Measurements from ENCODE around the gene LRRC2.
"Not testable (repeated sequence)": the region's sequence is repeated elsewhere in the genome, so short reads cannot be mapped to it uniquely, and the experiment has no call there.

Gene LRRC2

DNA sequence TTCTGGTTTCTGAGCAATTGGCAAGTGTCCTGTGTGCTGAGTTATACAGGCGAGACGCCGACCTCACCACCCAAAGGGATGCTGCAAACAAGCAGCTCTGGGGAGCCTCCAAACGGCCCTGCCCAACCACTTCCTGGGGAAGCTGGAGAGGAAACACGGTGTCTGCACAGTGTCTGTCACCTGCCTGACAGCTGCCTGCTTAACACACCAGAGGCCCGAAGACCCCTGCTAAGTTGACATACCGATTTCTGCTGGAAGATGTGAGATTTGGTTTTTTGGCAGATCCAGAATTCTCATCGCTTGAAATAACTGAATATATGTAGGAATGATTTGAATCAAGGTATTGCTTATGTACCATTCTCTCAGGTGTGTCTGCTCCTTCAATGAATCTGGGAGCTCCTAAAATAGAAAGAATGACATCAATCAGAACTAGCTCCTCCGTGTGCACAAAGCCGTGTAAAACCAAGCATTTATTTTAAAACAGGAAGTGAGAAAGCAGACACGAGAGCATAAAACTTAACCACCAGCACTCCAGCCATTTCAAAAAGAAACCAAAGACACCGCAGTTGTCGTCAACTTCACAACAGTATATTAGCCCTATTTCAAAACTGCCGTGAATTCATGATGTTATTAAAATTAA, 27.2 kb downstream of the LRRC2 start:
- peak overlapping the region in 1 of 7 experiments; percentile 15 for H3K4me3 ChIP-seq
- peak overlapping the region in 10 of 21 experiments; percentile 16 to 94 (median 72) for H3K27ac ChIP-seq

DNA sequence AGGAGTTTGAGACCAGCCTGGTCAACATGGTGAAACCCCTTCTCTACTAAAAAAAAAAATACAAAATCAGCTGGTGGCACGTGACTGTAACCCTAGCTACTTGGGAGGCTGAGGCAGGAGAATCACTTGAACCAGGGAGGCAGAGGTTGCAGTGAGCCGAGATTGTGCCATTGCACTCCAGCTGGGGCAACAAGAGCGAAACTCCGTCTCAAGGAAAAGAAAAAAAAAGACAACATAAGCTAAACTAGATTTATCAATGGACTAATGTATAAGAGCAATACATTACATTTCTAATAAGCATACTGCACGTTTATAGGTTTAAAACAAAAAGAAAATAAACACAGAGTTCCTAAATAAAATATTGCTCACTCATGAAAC, 27.7 kb downstream of the LRRC2 start:
- peak overlapping the region in 5 of 21 experiments; percentile 46 to 94 (median 77) for H3K27ac ChIP-seq

DNA sequence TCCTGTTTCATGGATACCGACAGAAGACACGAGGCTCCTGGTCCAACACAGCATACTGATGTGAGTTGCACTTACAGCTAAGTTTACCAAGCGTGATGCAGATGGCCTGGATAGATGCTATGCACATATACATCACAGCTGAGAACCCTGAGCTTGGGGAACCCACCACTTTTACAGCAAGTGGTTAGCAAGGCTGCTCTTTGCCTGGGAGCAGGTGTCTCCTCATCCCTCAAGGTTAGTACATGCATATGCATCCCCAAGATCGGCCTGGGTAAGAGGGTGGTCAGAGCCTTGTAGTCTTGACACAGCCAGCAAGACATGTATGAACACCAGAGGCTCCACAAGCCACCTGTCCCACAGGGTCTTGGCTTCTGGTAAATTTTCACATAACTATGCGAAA, 28.3 kb downstream of the LRRC2 start:
- peak overlapping the region in 6 of 21 experiments; percentile 29 to 94 (median 72) for H3K27ac ChIP-seq
- H3K4me3 ChIP-seq, result no peak overlapping the region

More for the DNA sequence above, 27.7 kb downstream of the LRRC2 start:
- H3K4me3 ChIP-seq, result not testable (repeated sequence)

- H3K27ac ChIP-seq, result peak overlapping the region in 7 of 21 experiments; percentile 7 to 94 (median 66)
- no peak overlapping the region for H3K4me3 ChIP-seq
Observed at GRCh38 chr3:46537316-46537715, 28.8 kb downstream of the LRRC2 start.

DNA sequence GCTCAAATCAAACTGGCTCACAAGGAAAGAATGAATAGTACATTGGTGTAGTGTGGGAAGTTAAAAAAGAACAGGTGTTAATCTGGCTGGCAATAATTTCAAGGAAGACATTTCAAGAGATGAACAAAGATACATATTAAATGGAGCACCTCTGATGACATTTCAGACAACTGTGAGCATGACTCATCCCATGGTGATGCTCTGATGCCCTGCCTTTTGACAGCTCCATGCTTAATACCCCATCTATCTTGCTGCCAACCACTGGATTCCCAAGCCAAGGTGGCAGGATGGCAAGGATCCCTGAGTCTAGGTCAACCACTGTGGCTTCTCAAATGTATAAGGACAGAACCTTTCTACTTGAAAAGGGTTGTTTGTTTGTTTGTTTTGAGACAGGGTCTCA, 29.3 kb downstream of the LRRC2 start:
- Histone ChIP-seq H3K4me3 (no peak overlapping the region), H3K27ac (peak overlapping the region in 1 of 21 experiments; percentile 7)

DNA sequence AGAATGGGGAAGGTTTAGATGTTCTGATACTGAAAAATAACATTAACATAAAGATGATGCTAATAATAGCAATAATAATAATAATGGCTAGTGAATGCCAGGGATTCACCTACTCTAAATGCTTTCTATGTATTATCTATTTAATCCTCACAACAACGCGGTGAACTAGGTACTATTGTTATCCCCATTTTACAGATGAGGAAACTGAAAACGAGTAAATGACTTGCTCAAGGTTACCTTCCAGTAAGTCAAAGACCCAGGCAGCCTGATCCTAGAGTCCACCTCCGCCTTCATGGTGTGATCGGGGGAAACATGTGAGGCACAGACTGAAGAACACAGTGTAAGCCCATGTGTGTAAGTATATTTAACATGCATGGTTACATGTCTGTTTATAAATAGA, 30.4 kb downstream of the LRRC2 start:
- Histone ChIP-seq H3K4me3 (no peak overlapping the region), H3K27ac (no peak overlapping the region)

GRCh38 chr3:46533091-46533490, 33.0 kb downstream of the LRRC2 start:
- no peak overlapping the region for H3K27ac ChIP-seq

GRCh38 chr3:46527239-46527638, 38.9 kb downstream of the LRRC2 start:
- Histone ChIP-seq H3K27ac (no peak overlapping the region), H3K4me3 (no peak overlapping the region)

More at GRCh38 chr3:46533091-46533490, 33.0 kb downstream of the LRRC2 start:
- no peak overlapping the region for H3K4me3 ChIP-seq

- Histone ChIP-seq H3K4me3 (no peak overlapping the region), H3K27ac (no peak overlapping the region)
Observed at GRCh38 chr3:46524832-46525231, 41.3 kb downstream of the LRRC2 start.

DNA sequence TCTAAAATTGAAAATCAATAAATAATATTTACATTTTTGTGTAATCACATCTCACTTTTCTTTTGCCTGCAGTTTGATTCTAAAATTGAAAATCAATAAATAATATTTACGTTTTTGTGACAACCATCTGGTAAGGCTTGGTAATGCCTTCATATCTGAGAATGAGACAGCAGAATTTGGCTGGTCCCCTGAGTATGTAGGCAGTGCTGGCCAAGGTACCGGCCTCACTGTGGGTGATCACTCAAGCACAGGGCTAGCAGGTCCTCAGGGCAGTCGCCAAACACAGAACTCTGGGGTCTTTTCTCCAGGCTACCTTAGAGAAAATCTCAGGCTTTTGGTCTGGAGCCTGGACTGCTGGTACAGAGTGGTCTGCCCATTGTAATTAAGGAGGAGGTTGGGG, 42.1 kb downstream of the LRRC2 start:
- no peak overlapping the region for H3K4me3 ChIP-seq
- no peak overlapping the region for H3K27ac ChIP-seq

- Histone ChIP-seq H3K4me3 (no peak overlapping the region), H3K27ac (no peak overlapping the region)
Observed at GRCh38 chr3:46523556-46523955, 42.5 kb downstream of the LRRC2 start.

DNA sequence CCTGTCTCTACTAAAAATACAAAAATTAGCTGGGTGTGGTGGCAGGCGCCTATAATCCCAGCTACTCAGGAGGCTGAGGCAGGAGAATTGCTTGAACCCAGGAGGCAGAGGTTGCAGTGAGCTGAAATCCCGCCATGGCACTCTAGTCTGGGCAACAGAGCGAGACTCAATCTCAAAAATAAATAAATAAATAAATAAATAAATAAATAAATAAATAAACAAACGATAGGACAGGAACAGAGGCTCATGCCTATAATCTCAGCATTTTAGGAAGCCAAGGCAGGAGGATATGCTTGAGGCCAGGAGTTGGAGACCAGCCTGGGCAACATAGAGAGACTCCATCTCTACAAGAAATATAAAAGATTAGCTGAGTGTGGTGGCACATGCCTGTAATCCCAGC, 43.9 kb downstream of the LRRC2 start:
- H3K4me3 ChIP-seq, H3K27ac ChIP-seq: not testable (repeated sequence)

GRCh38 chr3:46521096-46521495, 45.0 kb downstream of the LRRC2 start:
- no peak overlapping the region for H3K27ac ChIP-seq

GRCh38 chr3:46520531-46520930, 45.6 kb downstream of the LRRC2 start:
- Histone ChIP-seq H3K4me3 (no peak overlapping the region), H3K27ac (no peak overlapping the region)

More at GRCh38 chr3:46521096-46521495, 45.0 kb downstream of the LRRC2 start:
- no peak overlapping the region for H3K4me3 ChIP-seq

GRCh38 chr3:46519952-46520351, 46.1 kb downstream of the LRRC2 start:
- no peak overlapping the region for H3K4me3 ChIP-seq
- H3K27ac ChIP-seq, result no peak overlapping the region

GRCh38 chr3:46517784-46518181, 48.3 kb downstream of the LRRC2 start:
- Histone ChIP-seq H3K27ac (no peak overlapping the region), H3K4me3 (no peak overlapping the region)

DNA sequence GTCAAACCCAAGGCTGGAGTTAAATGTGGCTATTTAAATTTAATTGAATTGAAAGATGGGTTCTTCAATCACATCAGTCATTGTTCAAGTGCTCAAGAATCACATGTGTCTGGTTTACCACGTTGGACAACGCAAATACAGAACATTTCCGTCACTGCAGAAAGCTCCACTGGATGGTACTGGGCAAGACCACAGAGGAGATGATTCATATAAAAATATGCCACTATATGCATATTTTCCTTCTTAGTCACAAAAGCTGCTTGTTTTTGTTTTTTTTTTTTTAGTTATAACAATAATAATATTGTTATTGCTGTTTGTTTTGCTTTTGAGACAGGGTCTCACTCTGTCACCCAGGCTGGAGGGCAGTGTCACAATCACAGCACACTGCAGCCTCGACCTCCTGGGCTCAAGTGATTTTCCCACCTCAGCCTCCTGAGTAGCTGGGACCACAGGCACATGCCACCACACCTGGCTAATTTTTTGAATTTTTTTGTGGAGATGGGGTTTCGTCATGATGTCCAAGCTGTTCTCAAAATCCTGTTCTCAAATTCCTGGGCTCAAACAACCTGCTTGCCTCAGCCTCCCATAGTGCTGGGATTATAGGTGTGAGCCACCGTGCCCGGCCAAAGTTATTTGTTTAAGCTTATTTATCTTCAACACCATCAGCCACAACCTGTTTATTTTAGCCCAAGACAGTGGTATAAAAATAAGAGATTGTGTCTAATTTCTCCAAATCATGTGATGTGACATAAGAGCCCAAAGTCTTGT, 48.9 kb downstream of the LRRC2 start:
- H3K27ac ChIP-seq, result no peak overlapping the region
- no peak overlapping the region for H3K4me3 ChIP-seq

GRCh38 chr3:46516521-46516920, 49.6 kb downstream of the LRRC2 start:
- H3K27ac ChIP-seq, result no peak overlapping the region
- H3K4me3 ChIP-seq, result no peak overlapping the region

DNA sequence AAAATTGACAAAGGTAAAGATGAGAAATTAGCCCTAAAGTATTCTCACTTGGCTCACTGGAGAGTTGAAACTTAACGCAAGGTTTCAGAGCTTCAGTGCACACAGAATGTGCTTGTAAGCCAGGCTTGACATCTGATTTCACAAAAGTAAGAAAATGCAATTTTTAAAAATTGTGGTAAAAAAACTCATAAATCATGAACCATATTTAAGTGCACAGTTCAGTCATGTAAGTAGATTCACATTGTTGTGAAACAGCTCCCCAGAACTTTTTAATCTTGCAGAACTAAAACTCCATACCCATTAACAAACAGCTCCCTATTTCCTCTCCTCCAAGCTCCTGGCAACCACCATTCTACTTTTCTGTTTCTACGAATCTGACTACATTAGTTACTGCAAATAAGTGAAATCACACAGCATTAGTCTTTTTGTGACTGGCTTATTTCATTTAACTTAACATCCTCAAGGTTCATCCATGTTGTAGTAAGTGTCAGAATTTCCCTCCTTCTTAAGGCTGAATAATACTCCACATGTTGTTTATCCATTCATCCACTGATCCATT, 53.8 kb downstream of the LRRC2 start:
- no peak overlapping the region for H3K27ac ChIP-seq
- H3K4me3 ChIP-seq, result no peak overlapping the region

DNA sequence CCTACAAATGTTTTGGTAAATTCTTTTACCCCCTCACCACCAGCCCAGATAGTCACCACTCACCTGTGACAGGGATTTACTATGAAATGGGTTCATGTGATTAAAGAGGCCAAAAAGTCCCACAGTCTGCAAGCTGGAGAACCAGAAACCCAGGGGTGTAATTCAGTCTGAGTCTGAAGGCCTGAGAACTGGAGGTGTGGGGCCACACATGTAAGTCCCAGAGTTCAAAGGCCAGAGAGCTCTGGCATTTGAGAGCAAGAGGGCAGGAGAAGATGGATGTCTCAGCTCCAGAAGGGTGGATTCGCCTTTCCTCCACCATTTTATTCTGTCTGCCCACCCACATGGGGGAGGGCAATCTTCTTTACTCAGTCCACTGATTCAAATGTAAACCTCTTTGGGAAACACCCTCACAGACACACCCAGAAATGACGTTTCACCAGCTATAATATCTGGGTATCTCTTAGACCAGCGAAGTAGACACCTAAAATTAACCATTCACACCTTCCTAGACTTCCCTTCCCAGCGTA, 56.4 kb downstream of the LRRC2 start:
- no peak overlapping the region for H3K4me3 ChIP-seq
- no peak overlapping the region for H3K27ac ChIP-seq
